GM23248 (cell line): Measurements from ENCODE around the gene OR5M8.

Experiments
- EZH2 ChIP-seq: fragments of 200-600 bp; sonication (generic); IDR thresholded peaks from 2 replicates; pipeline ENCODE4 v1.6.1; 2018; ENCODE audit warnings: antibody characterized with exemption, mild to moderate bottlenecking; ENCODE audit not compliant: insufficient read depth, poor library complexity, severe bottlenecking
- EZH2phosphoT487 ChIP-seq: fragments of 200-600 bp; sonication (generic); IDR thresholded peaks from 2 replicates; pipeline ENCODE4 v1.6.1; 2018; ENCODE audit warnings: antibody characterized with exemption, moderate library complexity, mild to moderate bottlenecking, low read depth; ENCODE audit not compliant: insufficient read depth

DNA sequence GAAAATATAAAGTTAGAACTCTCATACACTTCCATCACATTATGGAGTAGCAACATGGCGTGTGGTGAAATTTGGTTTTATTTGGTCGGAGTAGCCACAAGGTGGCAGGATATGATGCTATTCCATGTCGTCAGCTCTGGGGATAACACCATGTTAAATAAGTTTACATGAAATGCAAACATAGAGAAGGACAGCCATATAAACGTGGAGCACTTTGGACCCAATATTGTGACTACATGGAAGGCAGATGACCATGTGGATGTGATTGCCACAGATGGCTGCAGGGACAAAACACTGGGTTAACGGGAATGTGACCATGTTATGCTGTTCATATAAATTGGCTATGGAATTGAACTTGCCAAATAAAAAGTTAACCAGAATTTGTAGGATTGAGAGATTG lies 30.8 kb upstream of the OR5M8 start:
- TF ChIP-seq EZH2 (no peak), EZH2phosphoT487 (no peak)
